ENCODE data around the gene ZBTB47.

ZBTB47 gene

DNA sequence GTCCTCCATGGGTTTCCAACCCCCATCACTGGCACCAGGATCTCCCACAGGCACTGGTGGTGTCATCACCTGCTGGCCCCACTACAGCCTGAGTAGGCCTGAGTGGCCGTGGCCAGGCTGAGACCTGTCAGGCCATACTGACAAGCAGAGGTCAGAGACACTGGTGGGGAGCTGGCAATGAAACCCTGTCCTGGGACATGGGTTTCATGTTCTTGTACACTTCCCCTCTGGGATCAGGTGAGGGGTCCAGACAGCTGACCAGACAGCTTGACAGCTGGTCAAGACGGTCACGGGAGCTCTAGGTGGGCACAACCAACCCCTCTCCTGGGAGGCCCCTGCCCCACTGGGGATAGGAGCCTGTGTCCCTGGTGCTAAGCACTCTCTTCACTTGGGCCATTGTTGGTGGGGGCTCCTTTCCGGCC, 13.1 kb downstream of the ZBTB47 start:
- Histone ChIP-seq H3K14ac (ENCODE audit: low read length) (no peak overlapping the region), H2BK12ac (ENCODE audit: low read length) (no peak overlapping the region), H3K79me1 (ENCODE audit: low read length) (no peaks in the 10 kb centered on the region), H4K91ac (ENCODE audit: low read depth, low read length) (no peak overlapping the region), H2AFZ (ENCODE audit: insufficient read depth, low read length, poor library complexity) (no peak overlapping the region), H3K9me3 (ENCODE audit: insufficient read depth, low read depth, low read length) (peaks cover 4% of the 10 kb centered on the region), H3K4me2 (ENCODE audit: low read length) (no peak overlapping the region), H2BK5ac (ENCODE audit: low read depth, low read length, poor library complexity) (no peak overlapping the region), H2AK5ac (ENCODE audit: low read length) (no peak overlapping the region), H3K79me2 (ENCODE audit: control insufficient read depth, insufficient read depth, low read length, poor library complexity) (no peaks in the 10 kb centered on the region), H3K23ac (ENCODE audit: low read length) (no peak overlapping the region), H2BK120ac (ENCODE audit: insufficient read depth, low read length, poor library complexity) (no peak overlapping the region), H3K27me3 (ENCODE audit: insufficient read depth, low read length) (no peaks in the 10 kb centered on the region), H3K4me1 (ENCODE audit: control insufficient read depth in 1 of 2, insufficient read depth in 2 of 2, low read length in 2 of 2) (no peaks in the 10 kb centered on the region), H4K8ac (ENCODE audit: low read depth, low read length) (no peak overlapping the region), H3K36me3 (ENCODE audit: control insufficient read depth in 1 of 2, insufficient read depth in 2 of 2, low read length in 2 of 2) (peaks cover 0 to 4% of the 10 kb centered on the region in 2 experiments), H3K4me3 (ENCODE audit: low read depth, low read length) (no peak overlapping the region), H3K27ac (ENCODE audit: low read depth, low read length) (no peak overlapping the region), H3K18ac (ENCODE audit: low read length) (no peak overlapping the region), H3K4ac (ENCODE audit: low read depth, low read length) (no peak overlapping the region), H4K12ac (ENCODE audit: low read depth, low read length) (no peak overlapping the region), H3K9ac (ENCODE audit: low read length) (no peak overlapping the region)
- no peak for DNase-seq
- WGBS (ENCODE audit: extremely low coverage, insufficient coverage, insufficient read length) = no CpG with 5 or more reads among the region's 4 CpGs

DNA sequence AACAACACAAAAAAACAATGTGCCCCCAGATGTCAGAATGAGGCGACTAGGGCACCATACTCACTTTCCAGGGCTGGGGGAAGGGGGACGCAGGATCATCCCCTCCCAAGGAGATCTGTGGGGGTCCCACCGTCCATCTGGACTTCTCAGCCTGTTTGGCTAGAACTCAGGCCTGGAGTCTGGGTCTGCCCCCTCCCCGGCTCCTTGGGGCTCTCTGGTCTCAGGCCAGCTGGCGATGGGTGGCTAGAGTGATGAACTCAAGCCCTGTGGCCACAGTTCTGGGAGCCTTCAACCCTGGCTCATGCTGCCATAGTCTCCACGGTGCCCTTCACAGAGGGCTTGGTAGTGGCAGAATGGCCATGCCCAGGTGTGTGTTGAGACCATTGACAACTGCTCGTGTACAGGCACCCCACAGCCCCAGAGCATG, 13.6 kb downstream of the ZBTB47 start:
- Histone ChIP-seq H3K23ac (ENCODE audit: low read length) (no peak overlapping the region), H3K4me3 (ENCODE audit: low read depth, low read length) (no peak overlapping the region), H2BK5ac (ENCODE audit: low read depth, low read length, poor library complexity) (no peak overlapping the region), H3K36me3 (ENCODE audit: control insufficient read depth in 1 of 2, insufficient read depth in 2 of 2, low read length in 2 of 2) (peaks cover 0 to 3% of the 10 kb centered on the region in 2 experiments), H3K9me3 (ENCODE audit: insufficient read depth, low read depth, low read length) (peaks cover 4% of the 10 kb centered on the region), H3K27me3 (ENCODE audit: insufficient read depth, low read length) (no peaks in the 10 kb centered on the region), H2BK12ac (ENCODE audit: low read length) (no peak overlapping the region), H3K79me2 (ENCODE audit: control insufficient read depth, insufficient read depth, low read length, poor library complexity) (no peaks in the 10 kb centered on the region), H2BK120ac (ENCODE audit: insufficient read depth, low read length, poor library complexity) (no peak overlapping the region), H3K79me1 (ENCODE audit: low read length) (no peaks in the 10 kb centered on the region), H3K9ac (ENCODE audit: low read length) (no peak overlapping the region), H3K18ac (ENCODE audit: low read length) (no peak overlapping the region), H3K4ac (ENCODE audit: low read depth, low read length) (no peak overlapping the region), H4K91ac (ENCODE audit: low read depth, low read length) (no peak overlapping the region), H3K27ac (ENCODE audit: low read depth, low read length) (no peak overlapping the region), H4K8ac (ENCODE audit: low read depth, low read length) (no peak overlapping the region), H3K4me1 (ENCODE audit: control insufficient read depth in 1 of 2, insufficient read depth in 2 of 2, low read length in 2 of 2) (no peaks in the 10 kb centered on the region), H3K4me2 (ENCODE audit: low read length) (no peak overlapping the region), H2AK5ac (ENCODE audit: low read length) (no peak overlapping the region), H4K12ac (ENCODE audit: low read depth, low read length) (no peak overlapping the region), H3K14ac (ENCODE audit: low read length) (no peak overlapping the region), H2AFZ (ENCODE audit: insufficient read depth, low read length, poor library complexity) (no peak overlapping the region)
- no CpG with 5 or more reads among the region's 7 CpGs for WGBS (ENCODE audit: extremely low coverage, insufficient coverage, insufficient read length)
- DNase-seq = no peak

DNA sequence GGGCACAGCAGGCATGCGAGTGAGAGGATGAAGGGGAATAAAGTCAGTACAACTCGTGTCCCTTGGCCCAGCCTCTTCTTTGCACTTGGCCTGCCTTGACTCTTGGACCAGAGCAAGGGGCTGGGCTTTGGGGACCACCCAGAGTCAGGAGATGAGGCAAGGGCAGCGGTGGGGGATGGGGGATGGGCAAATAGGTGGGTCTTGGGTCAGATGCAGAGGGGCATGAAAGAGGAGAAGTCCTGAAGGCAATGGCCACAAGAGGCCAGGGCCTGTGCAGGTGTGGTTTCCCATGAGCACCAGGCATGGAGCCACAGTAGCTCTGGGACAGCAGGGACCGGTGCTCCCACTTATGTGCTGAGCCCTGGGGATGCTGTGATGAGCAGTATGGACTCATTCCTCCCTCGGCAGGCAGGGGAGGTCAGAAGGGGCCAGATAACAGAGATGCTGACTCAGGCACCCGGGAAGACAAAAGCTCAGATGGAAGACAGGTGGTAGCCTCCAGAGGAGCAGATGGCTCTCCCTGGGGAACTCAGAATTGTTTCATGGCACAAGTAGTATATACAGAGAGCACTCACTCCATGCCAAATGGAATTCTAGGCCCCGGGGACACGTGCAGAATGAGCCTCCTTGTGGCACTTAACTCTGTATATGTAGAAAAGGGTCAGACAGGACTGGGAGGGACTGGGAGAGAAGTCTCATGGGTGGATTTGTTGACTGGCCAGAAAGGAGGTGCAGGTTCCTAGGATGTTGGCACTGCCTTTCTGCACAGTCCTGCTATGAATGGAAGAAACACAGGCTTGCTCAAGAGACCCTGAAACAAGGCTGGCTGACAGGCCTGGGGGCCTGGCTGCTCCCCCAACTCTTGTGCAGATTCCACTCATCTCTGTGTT, 14.3 kb downstream of the ZBTB47 start:
- Histone ChIP-seq H3K79me2 (ENCODE audit: control insufficient read depth, insufficient read depth, low read length, poor library complexity) (no peaks in the 10 kb centered on the region), H2AFZ (ENCODE audit: insufficient read depth, low read length, poor library complexity) (no peak overlapping the region), H3K9ac (ENCODE audit: low read length) (no peak overlapping the region), H3K14ac (ENCODE audit: low read length) (no peak overlapping the region), H3K27me3 (ENCODE audit: insufficient read depth, low read length) (no peaks in the 10 kb centered on the region), H3K27ac (ENCODE audit: low read depth, low read length) (no peak overlapping the region), H3K4me1 (ENCODE audit: control insufficient read depth in 1 of 2, insufficient read depth in 2 of 2, low read length in 2 of 2) (no peaks in the 10 kb centered on the region), H4K8ac (ENCODE audit: low read depth, low read length) (no peak overlapping the region), H3K18ac (ENCODE audit: low read length) (no peak overlapping the region), H3K36me3 (ENCODE audit: control insufficient read depth in 1 of 2, insufficient read depth in 2 of 2, low read length in 2 of 2) (peaks cover 0 to 3% of the 10 kb centered on the region in 2 experiments), H3K9me3 (ENCODE audit: insufficient read depth, low read depth, low read length) (peaks cover 4% of the 10 kb centered on the region), H3K4me2 (ENCODE audit: low read length) (no peak overlapping the region), H4K91ac (ENCODE audit: low read depth, low read length) (no peak overlapping the region), H3K23ac (ENCODE audit: low read length) (no peak overlapping the region), H4K12ac (ENCODE audit: low read depth, low read length) (no peak overlapping the region), H3K4me3 (ENCODE audit: low read depth, low read length) (no peak overlapping the region), H3K4ac (ENCODE audit: low read depth, low read length) (no peak overlapping the region), H2BK5ac (ENCODE audit: low read depth, low read length, poor library complexity) (no peak overlapping the region), H2AK5ac (ENCODE audit: low read length) (no peak overlapping the region), H2BK120ac (ENCODE audit: insufficient read depth, low read length, poor library complexity) (no peak overlapping the region), H3K79me1 (ENCODE audit: low read length) (no peaks in the 10 kb centered on the region), H2BK12ac (ENCODE audit: low read length) (no peak overlapping the region)
- no CpG with 5 or more reads among the region's 8 CpGs for WGBS (ENCODE audit: extremely low coverage, insufficient coverage, insufficient read length)
- DNase-seq = no peak

DNA sequence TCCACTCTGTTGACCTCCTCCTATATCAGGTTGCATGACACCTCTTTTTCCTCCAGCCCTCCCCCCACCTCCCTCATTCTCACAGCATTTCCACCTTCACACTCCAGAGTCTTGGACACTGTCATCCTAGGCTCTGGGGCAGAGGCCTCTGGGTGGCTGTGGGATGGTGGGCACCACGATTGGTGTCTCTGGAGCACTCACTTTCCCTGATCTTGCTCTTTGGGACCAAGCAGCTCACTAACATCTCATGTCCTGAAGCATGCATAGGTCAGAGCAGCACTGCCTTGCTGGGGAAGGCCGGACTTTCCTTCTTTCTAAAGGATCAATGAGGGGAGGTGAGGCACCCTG, 14.9 kb downstream of the ZBTB47 start:
- Histone ChIP-seq H3K18ac (ENCODE audit: low read length) (no peak overlapping the region), H3K79me2 (ENCODE audit: control insufficient read depth, insufficient read depth, low read length, poor library complexity) (no peaks in the 10 kb centered on the region), H4K8ac (ENCODE audit: low read depth, low read length) (no peak overlapping the region), H2AFZ (ENCODE audit: insufficient read depth, low read length, poor library complexity) (no peak overlapping the region), H3K9ac (ENCODE audit: low read length) (no peak overlapping the region), H2BK5ac (ENCODE audit: low read depth, low read length, poor library complexity) (no peak overlapping the region), H3K4me1 (ENCODE audit: control insufficient read depth in 1 of 2, insufficient read depth in 2 of 2, low read length in 2 of 2) (no peaks in the 10 kb centered on the region), H3K4me3 (ENCODE audit: low read depth, low read length) (no peak overlapping the region), H2BK120ac (ENCODE audit: insufficient read depth, low read length, poor library complexity) (no peak overlapping the region), H3K23ac (ENCODE audit: low read length) (no peak overlapping the region), H3K14ac (ENCODE audit: low read length) (no peak overlapping the region), H4K91ac (ENCODE audit: low read depth, low read length) (no peak overlapping the region), H3K27me3 (ENCODE audit: insufficient read depth, low read length) (no peaks in the 10 kb centered on the region), H3K27ac (ENCODE audit: low read depth, low read length) (no peak overlapping the region), H2AK5ac (ENCODE audit: low read length) (no peak overlapping the region), H3K4ac (ENCODE audit: low read depth, low read length) (no peak overlapping the region), H2BK12ac (ENCODE audit: low read length) (no peak overlapping the region), H3K36me3 (ENCODE audit: control insufficient read depth in 1 of 2, insufficient read depth in 2 of 2, low read length in 2 of 2) (peaks cover 0 to 3% of the 10 kb centered on the region in 2 experiments), H3K9me3 (ENCODE audit: insufficient read depth, low read depth, low read length) (peaks cover 4% of the 10 kb centered on the region), H3K79me1 (ENCODE audit: low read length) (no peaks in the 10 kb centered on the region), H4K12ac (ENCODE audit: low read depth, low read length) (no peak overlapping the region), H3K4me2 (ENCODE audit: low read length) (no peak overlapping the region)
- WGBS (ENCODE audit: extremely low coverage, insufficient coverage, insufficient read length) = no CpG with 5 or more reads among the region's 2 CpGs
- DNase-seq = no peak
